ENCODE data around the gene GABARAPL1.
"Not testable (repeated sequence)": the region's sequence is repeated elsewhere in the genome, so short reads cannot be mapped to it uniquely, and the experiment has no call there.

The GABARAPL1 gene

GRCh38 chr12:10196210-10196609 lies 16.5 kb upstream of the GABARAPL1 start:
- no peak for DNase-seq (ENCODE audit: low read depth)
- H3K4me3 ChIP-seq (ENCODE audit: control insufficient read depth, low read depth, low read length): no peak overlapping the region
- TF ChIP-seq CTCF (conservative IDR thresholded peaks at IDR 0.05; ENCODE audit: control insufficient read depth, insufficient read depth, low read depth, low read length): no peak

GRCh38 chr12:10197879-10198278 lies 14.8 kb upstream of the GABARAPL1 start:
- H3K4me3 ChIP-seq (ENCODE audit: control insufficient read depth, low read depth, low read length): no peak overlapping the region
- TF ChIP-seq CTCF (conservative IDR thresholded peaks at IDR 0.05; ENCODE audit: control insufficient read depth, insufficient read depth, low read depth, low read length): no peak
- DNase-seq (ENCODE audit: low read depth): no peak

GRCh38 chr12:10204495-10204894 lies 8.2 kb upstream of the GABARAPL1 start:
- DNase-seq (ENCODE audit: low read depth): not testable (repeated sequence)

GRCh38 chr12:10205220-10205807 lies 7.4 kb upstream of the GABARAPL1 start:
- DNase-seq (ENCODE audit: low read depth): no peak
- TF ChIP-seq CTCF (conservative IDR thresholded peaks at IDR 0.05; ENCODE audit: control insufficient read depth, insufficient read depth, low read depth, low read length): no peak
- H3K4me3 ChIP-seq (ENCODE audit: control insufficient read depth, low read depth, low read length): no peak overlapping the region

More at GRCh38 chr12:10204495-10204894, 8.2 kb upstream of the GABARAPL1 start:
- not testable (repeated sequence) for H3K4me3 ChIP-seq (ENCODE audit: control insufficient read depth, low read depth, low read length)

GRCh38 chr12:10207136-10207535 lies 5.5 kb upstream of the GABARAPL1 start:
- TF ChIP-seq CTCF (conservative IDR thresholded peaks at IDR 0.05; ENCODE audit: control insufficient read depth, insufficient read depth, low read depth, low read length): no peak
- no peak for DNase-seq (ENCODE audit: low read depth)
- no peak overlapping the region for H3K4me3 ChIP-seq (ENCODE audit: control insufficient read depth, low read depth, low read length)

GRCh38 chr12:10210225-10210624 lies 2.5 kb upstream of the GABARAPL1 start:
- TF ChIP-seq CTCF (conservative IDR thresholded peaks at IDR 0.05; ENCODE audit: control insufficient read depth, insufficient read depth, low read depth, low read length): no peak
- H3K4me3 ChIP-seq (ENCODE audit: control insufficient read depth, low read depth, low read length): no peak overlapping the region
- DNase-seq (ENCODE audit: low read depth): no peak

- no peak for DNase-seq (ENCODE audit: low read depth)
- no peak for TF ChIP-seq CTCF (conservative IDR thresholded peaks at IDR 0.05; ENCODE audit: control insufficient read depth, insufficient read depth, low read depth, low read length)
- no peak overlapping the region for H3K4me3 ChIP-seq (ENCODE audit: control insufficient read depth, low read depth, low read length)
These were observed 1.4 kb upstream of the GABARAPL1 start for GRCh38 chr12:10211101-10211939.
